Mesothelial cell of epicardium (in vitro differentiated cells): ENCODE results near the gene ASPG. TPM values are rescaled to one million over a fixed set of nuclear protein-coding genes. Genes with fewer than 3 reads are reported as not detected.

Experiments
- DNase-seq, 2 experiments: peaks; one replicate each; pipeline ENCODE4 v3.0.0; 2021; ENCODE audit warnings: low spot score in 2 of 2; ENCODE audit not compliant: unreplicated experiment in 2 of 2
- H3K27ac Mint-ChIP-seq: 2 replicates; pipeline ENCODE4 v1.8.0; 2021; ENCODE audit warnings: mixed read lengths
- H3K27me3 Mint-ChIP-seq: 2 replicates; pipeline ENCODE4 v1.8.0; 2021; ENCODE audit warnings: low read depth, mixed read lengths
- H3K36me3 Mint-ChIP-seq: 2 replicates; pipeline ENCODE4 v1.8.0; 2021; ENCODE audit warnings: mixed read lengths
- H3K4me1 Mint-ChIP-seq: 2 replicates; pipeline ENCODE4 v1.8.0; 2021; ENCODE audit warnings: mixed read lengths
- H3K4me3 Mint-ChIP-seq: 2 replicates; pipeline ENCODE4 v1.8.0; 2021; ENCODE audit warnings: mild to moderate bottlenecking, moderate library complexity, mixed read lengths
- H3K9me3 Mint-ChIP-seq: 2 replicates; pipeline ENCODE4 v1.8.0; 2021; ENCODE audit warnings: mixed read lengths
- CTCF ChIP-seq: fragments of 200-600 bp; sonication (generic); IDR thresholded peaks from one replicate; pipeline ENCODE4 v1.5.0; 2021; ENCODE audit warnings: antibody characterized with exemption; ENCODE audit not compliant: unreplicated experiment
- total RNA-seq: library from RNA; stranded (reverse); gene quantifications from 3 replicates; pipeline ENCODE4 v1.2.1, GENCODE V29; 2021

Gene ASPG
- total RNA-seq, 1 donor from 2014 or later, result 3.3 TPM

GRCh38 chr14:104142136-104142945 lies 56.8 kb downstream of the ASPG start:
- peaks cover 8% of the 10 kb centered on the region for H3K27me3 Mint-ChIP-seq
- DNase-seq, result peak; percentile 13 to 34
- no peak overlapping the region for H3K4me3 Mint-ChIP-seq
- H3K36me3 Mint-ChIP-seq, result no peaks in the 10 kb centered on the region
- TF ChIP-seq CTCF, result no peak
- H3K9me3 Mint-ChIP-seq, result no peaks in the 10 kb centered on the region
- no peak overlapping the region for H3K27ac Mint-ChIP-seq
- H3K4me1 Mint-ChIP-seq, result peaks cover 20% of the 10 kb centered on the region

GRCh38 chr14:104142946-104143470 lies 57.5 kb downstream of the ASPG start:
- DNase-seq, result peak in 1 of 2 experiments; percentile 27
- Mint-ChIP-seq H3K4me1 (peaks cover 25% of the 10 kb centered on the region), H3K9me3 (no peaks in the 10 kb centered on the region), H3K4me3 (no peak overlapping the region), H3K36me3 (no peaks in the 10 kb centered on the region), H3K27me3 (peaks cover 5% of the 10 kb centered on the region), H3K27ac (no peak overlapping the region)
- TF ChIP-seq CTCF, result no peak

DNA sequence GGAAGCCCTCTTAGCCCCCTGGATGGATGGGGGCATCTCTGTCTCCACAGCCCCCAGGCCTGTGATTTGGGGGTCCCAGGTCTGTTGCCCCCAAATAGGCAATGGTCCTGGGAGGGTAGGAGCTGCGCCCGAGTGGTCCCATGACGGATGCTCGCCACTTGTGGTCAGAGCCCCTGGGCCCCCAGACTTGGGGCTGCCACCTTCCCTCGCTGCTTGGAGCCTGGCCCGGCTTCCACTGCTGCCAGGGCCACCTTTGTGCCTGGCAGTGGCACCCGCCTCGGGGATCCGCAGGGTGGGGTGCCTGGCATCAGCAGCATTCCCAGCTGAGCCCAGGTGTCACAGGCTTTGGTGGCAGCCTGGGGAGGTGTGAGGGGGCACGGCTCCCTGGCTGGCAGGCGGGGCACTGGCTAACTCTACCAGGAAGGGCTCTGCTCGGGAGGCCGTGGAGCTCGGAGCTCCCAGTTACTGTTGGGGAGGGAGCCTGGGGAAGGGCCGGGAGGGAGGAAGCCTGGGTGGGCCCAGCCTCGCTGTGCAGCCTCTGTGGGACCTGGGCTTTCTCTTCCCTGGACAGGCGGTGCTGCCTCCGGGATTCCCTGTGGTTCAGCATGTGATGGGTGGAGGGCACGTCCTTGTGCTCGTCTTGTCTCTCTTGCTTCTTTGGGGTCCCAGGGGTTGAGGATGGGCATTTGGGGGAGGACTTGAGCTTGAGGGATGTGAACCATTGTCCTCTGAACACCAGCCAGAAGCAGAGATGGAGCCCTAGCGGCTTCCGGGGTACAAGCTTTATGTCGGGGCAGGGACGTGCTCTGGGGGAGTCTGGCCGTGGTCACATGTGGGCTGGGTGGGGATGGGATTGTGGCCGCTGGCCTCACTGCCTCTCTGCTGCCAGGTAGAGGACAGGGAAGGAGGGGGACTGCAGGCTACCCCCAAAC lies 58.3 kb downstream of the ASPG start:
- DNase-seq, result peak; percentile 13 to 31
- Mint-ChIP-seq H3K27me3 (peaks cover 5% of the 10 kb centered on the region), H3K4me3 (no peak overlapping the region), H3K4me1 (peaks cover 32% of the 10 kb centered on the region), H3K36me3 (no peaks in the 10 kb centered on the region), H3K9me3 (no peaks in the 10 kb centered on the region), H3K27ac (no peak overlapping the region)
- TF ChIP-seq CTCF, result no peak

DNA sequence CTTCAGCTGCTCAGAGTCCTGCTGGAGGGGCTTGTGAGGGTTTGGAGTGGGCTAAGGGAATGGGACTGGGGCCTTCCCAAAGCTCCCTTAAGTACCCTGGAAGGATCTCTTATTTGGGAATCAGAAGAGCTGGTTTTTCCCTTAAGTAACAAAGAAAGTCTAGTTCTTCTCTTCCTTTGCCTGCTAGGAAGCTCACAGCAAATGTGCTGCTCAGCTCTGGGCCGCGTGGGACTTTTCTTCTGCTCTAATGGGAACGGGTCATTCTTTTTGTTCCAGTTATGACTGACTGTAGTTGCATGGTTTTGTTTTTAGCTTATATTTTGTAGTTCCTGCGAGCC lies 58.9 kb downstream of the ASPG start:
- H3K4me1 Mint-ChIP-seq, result peaks cover 32% of the 10 kb centered on the region
- H3K36me3 Mint-ChIP-seq, result no peaks in the 10 kb centered on the region
- no peak for TF ChIP-seq CTCF
- H3K27ac Mint-ChIP-seq, result no peak overlapping the region
- H3K27me3 Mint-ChIP-seq, result peaks cover 2% of the 10 kb centered on the region
- no peak overlapping the region for H3K4me3 Mint-ChIP-seq
- DNase-seq, result no peak
- H3K9me3 Mint-ChIP-seq, result no peaks in the 10 kb centered on the region

DNA sequence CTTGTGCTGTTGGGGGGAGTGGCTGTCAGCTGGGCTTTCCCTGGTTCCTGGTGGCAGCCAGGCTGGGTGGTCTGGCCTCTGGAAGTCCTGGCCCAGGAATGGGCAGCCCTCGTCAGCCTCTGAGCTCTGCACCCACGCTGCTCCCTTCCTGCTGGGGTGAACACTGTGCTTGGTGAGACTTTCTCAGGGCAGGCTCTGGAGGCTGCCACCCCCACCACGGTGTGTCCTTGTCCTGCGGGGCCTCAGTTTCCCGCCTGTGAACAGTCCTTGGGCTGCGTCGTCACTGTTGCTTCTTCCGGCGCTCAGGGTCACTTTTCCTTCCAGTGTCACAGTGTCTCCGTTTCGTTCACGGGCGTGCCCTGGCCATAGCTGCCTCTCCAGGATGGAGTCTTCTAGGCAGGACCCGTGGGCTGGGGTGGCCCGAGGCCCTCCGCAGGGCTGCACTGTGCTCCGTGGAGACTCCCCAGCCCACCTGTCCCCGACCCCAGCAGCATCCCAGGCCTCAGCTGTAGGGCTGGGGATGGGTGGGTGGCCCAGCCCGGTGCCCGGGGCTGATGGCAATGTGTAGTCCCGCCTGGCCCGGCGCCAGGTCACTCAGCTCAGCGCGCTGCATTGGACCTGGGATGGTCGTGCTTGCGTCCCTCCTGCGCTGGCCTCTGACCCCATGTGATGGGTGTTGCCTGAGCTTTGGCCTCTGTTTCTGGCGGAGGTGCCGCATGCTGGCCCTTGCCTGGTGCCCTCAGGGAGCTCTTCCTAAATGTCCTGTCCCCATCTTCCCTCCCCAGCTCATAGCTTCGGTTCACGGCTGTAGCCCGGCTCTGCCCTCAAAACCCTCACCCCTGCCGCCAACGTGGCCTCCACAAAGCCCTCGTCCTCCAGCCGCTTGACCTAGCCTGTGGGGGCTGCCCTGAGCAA lies 59.7 kb downstream of the ASPG start:
- H3K36me3 Mint-ChIP-seq, result no peaks in the 10 kb centered on the region
- no peaks in the 10 kb centered on the region for H3K9me3 Mint-ChIP-seq
- H3K27ac Mint-ChIP-seq, result no peak overlapping the region
- peaks cover 30% of the 10 kb centered on the region for H3K4me1 Mint-ChIP-seq
- no peak for TF ChIP-seq CTCF
- peak; percentile 21 to 37 for DNase-seq
- peaks cover under 1% of the 10 kb centered on the region for H3K27me3 Mint-ChIP-seq
- H3K4me3 Mint-ChIP-seq, result no peak overlapping the region
